BJ (cell line): ENCODE results near the gene RNLS. TPM values are rescaled to one million over a fixed set of nuclear protein-coding genes. Genes with fewer than 3 reads are reported as not detected.

ENCODE experiments used
- CTCF ChIA-PET: fragments of 350-600 bp; formaldehyde crosslinking; extraction: SDS; loops from one replicate; lab custom pipeline; 2021; ENCODE audit warnings: antibody characterized with exemption, inconsistent platforms; lab: Yijun Ruan, JAX
- POLR2A ChIA-PET: fragments of 300-600 bp; sonication (Branson Sonifier 250); formaldehyde crosslinking; extraction: SDS; loops from one replicate; lab custom pipeline; 2021; ENCODE audit warnings: antibody characterized with exemption; lab: Charles Lee
- DNase-seq: peaks from one replicate; pipeline ENCODE4 v3.0.0-alpha.2; 2011; ENCODE audit warnings: low read depth
- H3K27me3 ChIP-seq: 2 replicates; pipeline ENCODE4 v1.6.0; 2011; ENCODE audit warnings: low read length; ENCODE audit not compliant: control insufficient read depth, insufficient read depth
- H3K36me3 ChIP-seq: 2 replicates; pipeline ENCODE4 v1.5.1; 2011; ENCODE audit warnings: low read length; ENCODE audit not compliant: control insufficient read depth, insufficient read depth
- H3K4me3 ChIP-seq: 2 replicates; pipeline ENCODE4 v1.5.1; 2011; ENCODE audit warnings: low read depth, mild to moderate bottlenecking, control low read depth, low read length
- CTCF ChIP-seq: IDR thresholded peaks from 2 replicates; pipeline ENCODE4 v1.5.1; 2011; ENCODE audit warnings: low read depth, mild to moderate bottlenecking, control low read depth, inconsistent platforms, low read length, moderate library complexity; ENCODE audit not compliant: insufficient read depth
- polyA plus RNA-seq: library from polyadenylated mRNA; depleted of rRNA; stranded (reverse); fragments of >200 nt; gene quantifications from 2 replicates; pipeline ENCODE4 v1.2.3, GENCODE V29; 2011

Gene RNLS
- polyA plus RNA-seq, 1 experiment: 11.8 TPM

DNA sequence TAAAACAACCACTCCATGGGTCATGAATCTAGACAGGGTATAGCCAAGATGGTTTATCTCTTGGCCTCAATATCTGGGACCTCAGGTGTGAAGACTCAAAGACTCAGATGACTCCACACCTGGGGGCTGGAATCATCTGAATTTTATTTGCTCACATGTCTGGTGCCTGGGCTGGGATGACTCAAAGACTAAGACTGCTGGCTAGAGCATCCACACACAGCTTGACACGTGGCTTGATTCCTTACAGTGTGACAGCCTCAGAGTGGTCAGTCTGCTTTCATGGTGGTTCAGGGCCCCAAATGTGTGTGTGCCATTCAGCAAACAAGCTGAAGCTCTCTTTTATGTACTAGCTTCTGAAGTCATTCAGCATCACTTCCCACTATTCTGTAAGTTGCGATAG is 333.7 kb downstream of the RNLS start:
- CTCF ChIA-PET: interaction anchor here (0.5 kb wide), 1 partner anchor 48 kb away, joined by 4 read pairs; no protein-coding TSS in a partner anchor

GRCh38 chr10:88246675-88247074 is 336.4 kb downstream of the RNLS start:
- no peak for TF ChIP-seq CTCF
- H3K36me3 ChIP-seq: no peaks in the 10 kb centered on the region
- H3K4me3 ChIP-seq: no peak overlapping the region
- no peak for DNase-seq
- POLR2A ChIA-PET: no interaction called here
- CTCF ChIA-PET: interaction anchor here (0.9 kb wide), 1 partner anchor 20 kb away, joined by 6 read pairs; no protein-coding TSS in a partner anchor
- no peaks in the 10 kb centered on the region for H3K27me3 ChIP-seq

More for the DNA sequence above, 333.7 kb downstream of the RNLS start:
- no peak for DNase-seq
- Histone ChIP-seq H3K4me3 (no peak overlapping the region), H3K36me3 (no peaks in the 10 kb centered on the region), H3K27me3 (no peaks in the 10 kb centered on the region)
- POLR2A ChIA-PET: no interaction called here
- TF ChIP-seq CTCF: no peak

DNA sequence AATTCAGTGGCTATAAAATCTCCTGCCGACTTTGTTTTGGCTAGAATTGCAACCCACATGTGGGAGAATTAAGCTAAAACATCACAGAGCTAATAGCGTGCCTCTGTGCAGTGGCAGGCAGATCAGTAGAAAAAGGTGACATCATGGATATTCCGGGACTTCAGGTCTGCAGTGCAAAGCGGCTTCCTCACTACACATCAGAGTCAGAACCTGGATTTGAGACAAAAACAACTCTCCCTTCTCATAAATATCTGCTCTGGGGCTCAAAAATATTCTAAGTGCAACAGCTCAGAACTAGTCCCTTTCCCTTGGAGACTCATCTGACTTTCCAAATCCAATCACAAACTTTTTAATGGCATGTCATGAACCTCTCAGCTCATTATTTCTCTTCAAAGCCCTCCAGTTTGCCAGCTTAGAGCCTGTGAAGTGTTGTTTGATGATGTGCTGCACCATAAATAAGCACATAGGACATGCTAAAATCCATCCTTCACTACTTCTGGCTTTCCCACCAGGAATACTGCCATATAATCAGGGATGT is 337.1 kb downstream of the RNLS start:
- CTCF ChIA-PET: interaction anchor here (0.9 kb wide), 1 partner anchor 21 kb away, joined by 6 read pairs; no protein-coding TSS in a partner anchor
- no peak for TF ChIP-seq CTCF
- H3K4me3 ChIP-seq: no peak overlapping the region
- H3K36me3 ChIP-seq: no peaks in the 10 kb centered on the region
- POLR2A ChIA-PET: no interaction called here
- H3K27me3 ChIP-seq: no peaks in the 10 kb centered on the region
- peak; percentile 39 for DNase-seq

DNA sequence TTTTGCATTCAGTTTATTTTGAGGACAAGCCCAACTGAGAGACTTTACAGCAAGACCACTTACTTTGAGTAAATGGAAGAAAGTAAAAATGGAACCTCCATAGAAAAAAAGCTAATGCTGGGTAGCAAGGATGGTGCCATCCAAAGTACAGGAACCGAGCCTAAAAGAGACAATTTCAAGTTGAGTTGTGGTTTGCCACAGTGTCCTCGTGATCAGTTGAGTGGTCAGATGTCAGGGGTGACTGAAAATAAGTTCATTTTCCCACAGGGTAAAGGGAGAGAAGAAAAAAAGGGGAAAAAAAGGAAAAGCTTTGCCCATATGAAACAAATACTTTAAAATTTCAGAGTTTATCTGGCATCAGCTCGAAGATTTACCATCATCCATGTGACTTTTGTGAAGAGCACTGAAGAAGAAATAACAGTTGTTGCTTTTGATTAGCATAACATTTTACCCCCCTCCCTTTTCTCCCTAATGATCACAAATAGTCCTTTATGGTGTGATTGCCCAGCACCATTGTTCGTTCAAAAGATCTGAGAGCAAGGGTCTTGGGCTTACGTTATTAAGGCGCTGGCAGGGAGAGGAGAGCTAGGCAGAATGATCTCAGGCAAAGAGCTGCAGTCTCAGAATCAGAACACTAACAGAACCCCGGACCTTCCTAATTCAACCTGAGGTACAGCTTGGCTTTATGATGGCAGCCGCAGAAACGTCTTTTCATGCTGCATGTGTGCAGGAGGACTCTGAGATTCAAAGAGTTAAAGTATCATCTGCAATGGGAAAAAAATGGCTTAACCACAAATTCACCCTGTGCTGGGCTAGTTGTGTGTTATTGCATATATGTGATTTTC is 338.1 kb downstream of the RNLS start:
- TF ChIP-seq CTCF: no peak
- POLR2A ChIA-PET: no interaction called here
- CTCF ChIA-PET: no interaction called here
- H3K4me3 ChIP-seq: no peak overlapping the region
- DNase-seq: no peak
- H3K27me3 ChIP-seq: no peaks in the 10 kb centered on the region
- H3K36me3 ChIP-seq: no peaks in the 10 kb centered on the region
